DND-41 (cell line): ENCODE data around the gene ANGPTL8.

Experiments used
- ATAC-seq: fragments of 200-7000 bp; cut with Tn5 transposase; 3 replicates; pipeline ENCODE4 v1.9.1; 2021; ENCODE audit warnings: low read depth; ENCODE audit not compliant: insufficient read depth
- DNase-seq: peaks from one replicate; pipeline ENCODE4 v3.0.0-alpha.2; 2020
- H2AFZ ChIP-seq: 2 replicates; pipeline ENCODE4 v1.6.0; 2012; ENCODE audit warnings: low read depth, low read length
- H3K27ac ChIP-seq: 2 replicates; pipeline ENCODE4 v1.5.1; 2012; ENCODE audit warnings: low read length, inconsistent platforms
- H3K27me3 ChIP-seq: fragments of 200-600 bp; sonication (generic); 2 replicates; pipeline ENCODE4 v1.6.0; 2012; ENCODE audit warnings: low read length, mild to moderate bottlenecking, inconsistent platforms; ENCODE audit not compliant: insufficient read depth, poor library complexity
- H3K36me3 ChIP-seq: 2 replicates; pipeline ENCODE4 v1.5.1; 2012; ENCODE audit warnings: low read length, inconsistent platforms; ENCODE audit not compliant: insufficient read depth
- H3K4me1 ChIP-seq: 2 replicates; pipeline ENCODE4 v1.5.1; 2012; ENCODE audit warnings: mild to moderate bottlenecking, low read length; ENCODE audit not compliant: insufficient read depth
- H3K4me2 ChIP-seq: 2 replicates; pipeline ENCODE4 v1.6.0; 2012; ENCODE audit warnings: mild to moderate bottlenecking, moderate library complexity, low read length, inconsistent platforms; ENCODE audit not compliant: insufficient read depth
- H3K4me3 ChIP-seq, 2 experiments: fragments of 200-600 bp in 1 of 2; shearing (Covaris generic) in 1 of 2; 2 replicates each; pipeline ENCODE4 v1.5.1; 2012 to 2016; ENCODE audit warnings: inconsistent platforms in 2 of 2, low read length in 2 of 2, mild to moderate bottlenecking in 2 of 2, low read depth in 1 of 2, moderate library complexity in 1 of 2
- H3K79me2 ChIP-seq: 2 replicates; pipeline ENCODE4 v1.6.0; 2012; ENCODE audit warnings: low read length, inconsistent platforms; ENCODE audit not compliant: insufficient read depth
- H3K9ac ChIP-seq: 2 replicates; pipeline ENCODE4 v1.6.0; 2012; ENCODE audit warnings: low read depth, mild to moderate bottlenecking, inconsistent platforms, low read length, moderate library complexity
- H3K9me3 ChIP-seq: 2 replicates; pipeline ENCODE4 v1.5.1; 2012; ENCODE audit warnings: low read length, moderate library complexity, mild to moderate bottlenecking, inconsistent platforms; ENCODE audit not compliant: insufficient read depth, severe bottlenecking
- H4K20me1 ChIP-seq: 2 replicates; pipeline ENCODE4 v1.6.0; 2012; ENCODE audit warnings: low read length; ENCODE audit not compliant: insufficient read depth
- EZH2 ChIP-seq: IDR thresholded peaks from 3 replicates; pipeline ENCODE4 v1.6.1; 2012; ENCODE audit warnings: borderline replicate concordance, low read depth, mild to moderate bottlenecking, moderate library complexity, low read length, inconsistent platforms; ENCODE audit not compliant: severe bottlenecking
- TF ChIP-seq, protein P1 (sequence below): IDR thresholded peaks from 2 replicates; pipeline ENCODE4 v1.5.1; 2012; ENCODE audit warnings: borderline replicate concordance, low read length, moderate library complexity, mild to moderate bottlenecking; ENCODE audit not compliant: poor library complexity, severe bottlenecking; ENCODE audit errors: extremely low read depth

ANGPTL8 gene

DNA sequence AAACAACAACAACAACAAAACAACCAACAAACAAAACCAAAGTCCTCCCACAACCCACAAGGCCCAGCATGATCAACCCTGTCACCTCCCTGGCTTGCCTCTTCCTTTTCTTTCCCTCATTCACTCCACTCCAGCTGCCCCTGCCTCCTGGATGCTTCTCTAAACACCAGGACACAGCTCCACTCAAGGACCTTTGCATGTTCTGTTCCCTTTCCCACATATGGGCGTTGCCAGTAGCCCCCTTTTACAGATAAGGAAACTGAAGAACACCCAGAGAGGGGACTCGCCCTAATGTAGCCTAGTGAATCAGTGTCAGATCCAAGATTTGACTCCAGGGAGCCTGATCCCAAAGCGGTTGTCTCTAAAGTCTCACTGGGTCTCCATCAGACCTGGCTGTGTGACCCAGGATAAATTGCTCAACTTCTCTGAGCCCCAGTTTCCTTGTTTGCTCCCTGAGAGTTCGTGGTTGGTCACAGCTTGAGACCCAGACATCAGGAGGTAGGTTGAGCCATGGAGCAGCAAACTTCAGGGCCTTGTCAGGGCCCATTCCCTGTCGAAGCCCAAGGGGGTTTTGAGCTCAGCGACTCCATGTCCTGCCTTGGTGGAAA is 25.9 kb downstream of the ANGPTL8 start:
- no peaks in the 10 kb centered on the region for H3K36me3 ChIP-seq
- H3K27me3 ChIP-seq = peaks cover 13% of the 10 kb centered on the region
- TF ChIP-seq, protein P1, sequence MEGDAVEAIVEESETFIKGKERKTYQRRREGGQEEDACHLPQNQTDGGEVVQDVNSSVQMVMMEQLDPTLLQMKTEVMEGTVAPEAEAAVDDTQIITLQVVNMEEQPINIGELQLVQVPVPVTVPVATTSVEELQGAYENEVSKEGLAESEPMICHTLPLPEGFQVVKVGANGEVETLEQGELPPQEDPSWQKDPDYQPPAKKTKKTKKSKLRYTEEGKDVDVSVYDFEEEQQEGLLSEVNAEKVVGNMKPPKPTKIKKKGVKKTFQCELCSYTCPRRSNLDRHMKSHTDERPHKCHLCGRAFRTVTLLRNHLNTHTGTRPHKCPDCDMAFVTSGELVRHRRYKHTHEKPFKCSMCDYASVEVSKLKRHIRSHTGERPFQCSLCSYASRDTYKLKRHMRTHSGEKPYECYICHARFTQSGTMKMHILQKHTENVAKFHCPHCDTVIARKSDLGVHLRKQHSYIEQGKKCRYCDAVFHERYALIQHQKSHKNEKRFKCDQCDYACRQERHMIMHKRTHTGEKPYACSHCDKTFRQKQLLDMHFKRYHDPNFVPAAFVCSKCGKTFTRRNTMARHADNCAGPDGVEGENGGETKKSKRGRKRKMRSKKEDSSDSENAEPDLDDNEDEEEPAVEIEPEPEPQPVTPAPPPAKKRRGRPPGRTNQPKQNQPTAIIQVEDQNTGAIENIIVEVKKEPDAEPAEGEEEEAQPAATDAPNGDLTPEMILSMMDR = no peak
- TF ChIP-seq EZH2 = no peak
- H3K9ac ChIP-seq = no peak overlapping the region
- no peaks in the 10 kb centered on the region for H3K79me2 ChIP-seq
- H3K4me2 ChIP-seq = no peak overlapping the region
- H2AFZ ChIP-seq = no peak overlapping the region
- DNase-seq (no peak), ATAC-seq (no peak)
- no peaks in the 10 kb centered on the region for H3K9me3 ChIP-seq
- no peaks in the 10 kb centered on the region for H3K4me1 ChIP-seq
- peaks cover 7% of the 10 kb centered on the region; the same call in 1 of the 2 replicates for H4K20me1 ChIP-seq
- H3K4me3 ChIP-seq = no peak overlapping the region
- no peak overlapping the region for H3K27ac ChIP-seq

DNA sequence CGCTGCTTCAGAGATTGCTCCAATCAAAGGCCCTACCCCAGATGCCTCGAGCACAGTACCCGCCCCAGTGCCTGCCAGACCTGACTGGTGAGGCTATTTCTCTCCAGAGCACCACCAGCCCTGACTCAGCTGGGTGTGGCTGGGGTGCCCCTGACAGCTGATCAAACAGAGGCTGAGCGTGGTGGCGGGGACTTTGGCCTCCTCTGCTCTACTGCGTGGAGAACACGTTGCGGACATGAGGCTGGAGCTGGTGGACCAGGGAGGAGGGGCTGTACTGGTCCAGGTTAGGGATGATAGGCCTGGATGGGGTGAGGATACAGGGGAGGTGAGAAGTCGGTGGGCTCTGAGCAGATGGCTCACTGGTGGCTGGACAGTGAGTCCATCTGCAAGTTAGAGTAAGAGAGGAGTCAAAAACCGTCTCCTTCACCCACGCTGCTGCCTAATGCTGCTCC is 26.4 kb downstream of the ANGPTL8 start:
- Histone ChIP-seq H3K27ac (no peak overlapping the region), H3K36me3 (no peaks in the 10 kb centered on the region)

DNA sequence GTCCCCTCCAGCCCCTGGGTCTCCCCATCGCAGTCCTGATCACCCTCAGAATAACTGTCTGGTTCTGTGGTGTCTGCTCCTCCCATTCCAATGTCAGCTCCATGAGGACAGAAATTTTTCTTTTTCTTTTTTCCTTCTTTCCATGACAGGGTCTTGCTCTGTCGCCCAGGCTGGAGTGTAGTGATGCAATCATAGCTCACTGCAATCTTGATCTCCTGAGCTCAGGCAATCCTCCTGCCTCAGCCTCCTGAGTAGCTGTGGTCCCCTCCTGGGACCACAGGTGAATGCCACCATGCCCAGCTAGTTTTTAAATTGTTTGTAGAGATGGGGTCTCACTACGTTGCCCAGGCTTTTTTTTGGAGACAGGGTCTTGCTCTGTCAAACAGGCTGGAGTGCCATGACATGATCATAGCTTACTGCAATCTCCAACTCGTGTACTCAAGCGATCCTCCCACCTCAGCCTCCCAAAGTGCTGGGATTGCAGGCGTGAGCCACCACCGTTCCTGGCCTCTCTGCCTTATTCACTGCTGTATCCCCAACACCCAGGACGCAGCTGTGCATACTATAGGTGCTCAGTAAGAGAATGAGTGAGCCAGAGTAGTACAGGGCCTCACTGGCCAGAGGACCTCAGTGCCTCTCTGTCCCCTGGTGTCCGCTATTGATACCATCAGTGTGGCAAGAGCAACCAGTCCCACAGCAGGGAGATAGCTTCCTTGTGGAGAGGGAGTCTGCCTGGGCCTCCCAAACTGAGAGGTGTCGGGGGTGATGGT is 28.1 kb downstream of the ANGPTL8 start:
- no peak for ATAC-seq
- Histone ChIP-seq H3K79me2 (no peaks in the 10 kb centered on the region), H3K36me3 (no peaks in the 10 kb centered on the region), H3K27ac (no peak overlapping the region), H3K4me1 (no peaks in the 10 kb centered on the region), H4K20me1 (peaks cover 7% of the 10 kb centered on the region; the same call in 1 of the 2 replicates), H3K9me3 (no peaks in the 10 kb centered on the region), H3K4me3 (no peak overlapping the region), H3K9ac (no peak overlapping the region), H3K27me3 (peaks cover 13% of the 10 kb centered on the region), H2AFZ (no peak overlapping the region), H3K4me2 (no peak overlapping the region)
- TF ChIP-seq, protein P1 = no peak
- no peak for DNase-seq

More for the DNA sequence above, 26.4 kb downstream of the ANGPTL8 start:
- no peak for ATAC-seq
- H3K4me1 ChIP-seq = no peaks in the 10 kb centered on the region
- no peak overlapping the region for H3K4me2 ChIP-seq
- DNase-seq = no peak
- H3K9ac ChIP-seq = no peak overlapping the region
- no peak overlapping the region for H2AFZ ChIP-seq
- H4K20me1 ChIP-seq = peaks cover 7% of the 10 kb centered on the region; the same call in 1 of the 2 replicates
- no peaks in the 10 kb centered on the region for H3K9me3 ChIP-seq
- TF ChIP-seq EZH2 = no peak
- TF ChIP-seq, protein P1 = no peak
- peaks cover 13% of the 10 kb centered on the region for H3K27me3 ChIP-seq
- no peak overlapping the region for H3K4me3 ChIP-seq
- no peaks in the 10 kb centered on the region for H3K79me2 ChIP-seq
